H9 (cell line): Measurements from ENCODE around the gene SPATS2. TPM values are rescaled to one million over a fixed set of nuclear protein-coding genes. Genes with fewer than 3 reads are reported as not detected.

Source experiments
- DNase-seq: peaks from one replicate; pipeline ENCODE4 v3.0.0-alpha.2; 2017
- H2AFZ ChIP-seq: one replicate; pipeline ENCODE4 v1.6.1; 2013; ENCODE audit warnings: mild to moderate bottlenecking, low read length, control low read depth, moderate library complexity
- H2AK5ac ChIP-seq: 2 replicates; pipeline ENCODE4 v1.6.1; 2013; ENCODE audit warnings: low read length, control low read depth, mixed read lengths; ENCODE audit not compliant: insufficient read length
- H2BK120ac ChIP-seq: one replicate; pipeline ENCODE4 v1.6.1; 2013; ENCODE audit warnings: low read depth, mild to moderate bottlenecking, low read length, control low read depth, inconsistent platforms; ENCODE audit not compliant: poor library complexity, severe bottlenecking
- H2BK12ac ChIP-seq: 2 replicates; pipeline ENCODE4 v1.6.1; 2013; ENCODE audit warnings: low read length, control low read depth, mixed read lengths, low read depth; ENCODE audit not compliant: insufficient read length
- H2BK15ac ChIP-seq: 2 replicates; pipeline ENCODE4 v1.6.1; 2013; ENCODE audit warnings: low read depth, low read length, control low read depth
- H2BK20ac ChIP-seq: one replicate; pipeline ENCODE4 v1.6.1; 2013; ENCODE audit warnings: low read depth, mild to moderate bottlenecking, low read length, control low read depth, inconsistent platforms; ENCODE audit not compliant: poor library complexity, severe bottlenecking
- H2BK5ac ChIP-seq: 2 replicates; pipeline ENCODE4 v1.6.1; 2013; ENCODE audit warnings: low read length, control low read depth, mixed read lengths; ENCODE audit not compliant: insufficient read length
- H3K14ac ChIP-seq: 2 replicates; pipeline ENCODE4 v1.6.1; 2013; ENCODE audit warnings: low read length, control low read depth; ENCODE audit not compliant: insufficient read depth
- H3K18ac ChIP-seq: 2 replicates; pipeline ENCODE4 v1.6.1; 2013; ENCODE audit warnings: low read depth, mild to moderate bottlenecking, mixed read lengths, low read length, control low read depth; ENCODE audit not compliant: insufficient read length
- H3K23ac ChIP-seq: 2 replicates; pipeline ENCODE4 v1.6.1; 2013; ENCODE audit warnings: low read length, control low read depth, mixed read lengths, low read depth; ENCODE audit not compliant: insufficient read length
- H3K23me2 ChIP-seq: 2 replicates; pipeline ENCODE4 v1.6.1; 2013; ENCODE audit warnings: low read depth, mild to moderate bottlenecking, mixed read lengths, low read length, control low read depth; ENCODE audit not compliant: insufficient read length, poor library complexity, severe bottlenecking
- H3K27ac ChIP-seq: 2 replicates; pipeline ENCODE4 v1.5.1; 2013; ENCODE audit warnings: low read length, control low read depth, mixed read lengths, low read depth; ENCODE audit not compliant: insufficient read length
- H3K27me3 ChIP-seq: 2 replicates; pipeline ENCODE4 v1.6.1; 2013; ENCODE audit warnings: low read length, control low read depth, inconsistent platforms; ENCODE audit not compliant: insufficient read depth
- H3K4ac ChIP-seq: 2 replicates; pipeline ENCODE4 v1.6.1; 2013; ENCODE audit warnings: low read depth, mild to moderate bottlenecking, control low read depth, inconsistent platforms, low read length, moderate library complexity
- H3K4me1 ChIP-seq: 2 replicates; pipeline ENCODE4 v1.6.1; 2013; ENCODE audit warnings: low read length, control low read depth, inconsistent platforms; ENCODE audit not compliant: insufficient read depth
- H3K4me2 ChIP-seq: 2 replicates; pipeline ENCODE4 v1.6.1; 2013; ENCODE audit warnings: low read length, control low read depth, mixed read lengths; ENCODE audit not compliant: insufficient read length, insufficient read depth
- H3K56ac ChIP-seq: 2 replicates; pipeline ENCODE4 v1.6.1; 2013; ENCODE audit warnings: low read depth, mild to moderate bottlenecking, mixed read lengths, low read length, control low read depth; ENCODE audit not compliant: insufficient read length
- H3K79me1 ChIP-seq: 2 replicates; pipeline ENCODE4 v1.6.1; 2013; ENCODE audit warnings: low read depth, mild to moderate bottlenecking, moderate library complexity, low read length, control low read depth, inconsistent platforms; ENCODE audit not compliant: insufficient read depth, poor library complexity, severe bottlenecking
- H3K79me2 ChIP-seq: 2 replicates; pipeline ENCODE4 v1.6.1; 2013; ENCODE audit warnings: low read length, control low read depth, inconsistent platforms; ENCODE audit not compliant: insufficient read depth
- H3K9ac ChIP-seq: 2 replicates; pipeline ENCODE4 v1.6.1; 2013; ENCODE audit warnings: low read length, control low read depth, mixed read lengths; ENCODE audit not compliant: insufficient read length; ENCODE audit errors: extremely low read depth
- H3K9me3 ChIP-seq: one replicate; pipeline ENCODE4 v1.6.1; 2013; ENCODE audit warnings: low read depth, low read length, inconsistent platforms; ENCODE audit not compliant: control insufficient read depth
- H3T11ph ChIP-seq: one replicate; pipeline ENCODE4 v1.6.1; 2013; ENCODE audit warnings: mild to moderate bottlenecking, low read length, control low read depth, inconsistent platforms
- H4K20me1 ChIP-seq: one replicate; pipeline ENCODE4 v1.6.1; 2013; ENCODE audit not compliant: control insufficient read depth, insufficient read length, insufficient read depth
- H4K5ac ChIP-seq: 2 replicates; pipeline ENCODE4 v1.6.1; 2013; ENCODE audit warnings: low read depth, mild to moderate bottlenecking, mixed read lengths, low read length, control low read depth; ENCODE audit not compliant: insufficient read length
- H4K8ac ChIP-seq: replicated peaks from 2 replicates; pipeline ENCODE4 v1.6.1; 2013; ENCODE audit warnings: low read length, control low read depth, mixed read lengths, low read depth; ENCODE audit not compliant: insufficient read length
- H4K91ac ChIP-seq: 2 replicates; pipeline ENCODE4 v1.6.1; 2013; ENCODE audit warnings: low read depth, mild to moderate bottlenecking, moderate library complexity, mixed read lengths, low read length, control low read depth; ENCODE audit not compliant: insufficient read length
- H3K27ac Mint-ChIP-seq, 3 experiments: 2 replicates in 2 of 3; 3 replicates in 1 of 3; pipeline ENCODE4 v1.8.0; 2020 to 2021; ENCODE audit warnings: mixed read lengths in 3 of 3, mild to moderate bottlenecking in 1 of 3, moderate library complexity in 1 of 3
- H3K27me3 Mint-ChIP-seq: 2 replicates; pipeline ENCODE4 v1.8.0; 2021; ENCODE audit warnings: low read depth, mild to moderate bottlenecking, moderate library complexity, mixed read lengths
- H3K36me3 Mint-ChIP-seq, 3 experiments: 2 replicates in 2 of 3; 3 replicates in 1 of 3; pipeline ENCODE4 v1.8.0; 2020 to 2021; ENCODE audit warnings: low read depth in 3 of 3, mixed read lengths in 3 of 3; ENCODE audit not compliant: insufficient read depth in 1 of 3
- H3K4me1 Mint-ChIP-seq, 2 experiments: 2 replicates each; pipeline ENCODE4 v1.8.0; 2020; ENCODE audit warnings: mixed read lengths in 2 of 2
- H3K4me3 Mint-ChIP-seq, 2 experiments: 2 replicates in 1 of 2; 3 replicates in 1 of 2; pipeline ENCODE4 v1.8.0; 2020 to 2021; ENCODE audit warnings: mild to moderate bottlenecking in 2 of 2, mixed read lengths in 2 of 2, moderate library complexity in 1 of 2
- H3K9me3 Mint-ChIP-seq, 2 experiments: 2 replicates in 1 of 2; 3 replicates in 1 of 2; pipeline ENCODE4 v1.8.0; 2020; ENCODE audit warnings: mild to moderate bottlenecking in 2 of 2, mixed read lengths in 2 of 2, moderate library complexity in 1 of 2
- WGBS: extraction: QIAGEN DNeasy Blood & Tissue Kit; methylation state at CpG from one replicate; pipeline ENCODE4 v1.1.7; 2013; ENCODE audit warnings: missing lambda C conversion rate, low lambda C conversion rate, mixed read lengths; ENCODE audit not compliant: insufficient read length; ENCODE audit errors: extremely low coverage; 5-methylcytosine and 5-hydroxymethylcytosine counted together
- total RNA-seq: library from RNA; stranded (reverse); gene quantifications from 2 replicates; pipeline ENCODE4 v1.2.1, GENCODE V29; 2021
- TF ChIP-seq, protein P1 (sequence below): fragments of 200-600 bp; sonication (generic); conservative IDR thresholded peaks from 3 replicates; pipeline ENCODE4 v1.8.0; 2021; ENCODE audit warnings: antibody characterized with exemption, mild to moderate bottlenecking

Gene SPATS2
- total RNA-seq, 1 experiment from 2014 or later = 17.1 TPM

DNA sequence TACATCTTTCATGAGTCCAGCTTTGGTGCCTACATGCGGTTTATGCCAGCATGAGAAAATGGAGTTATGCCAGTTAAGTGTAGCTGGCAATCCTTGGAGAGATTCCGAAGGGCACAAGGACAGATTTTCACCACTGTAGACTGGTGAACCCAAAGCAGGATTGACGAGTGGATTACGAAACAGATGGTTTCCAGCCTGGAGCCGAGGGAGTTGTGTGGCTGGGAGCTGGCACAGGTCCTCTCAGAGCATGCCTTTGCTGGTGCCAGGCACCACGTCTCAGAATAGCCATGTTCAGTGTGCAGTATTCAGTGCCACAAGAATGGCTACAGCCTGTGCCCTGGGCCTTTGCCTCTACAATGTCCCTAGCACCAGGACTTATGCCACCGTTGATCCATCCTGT lies 184.8 kb downstream of the SPATS2 start:
- H2AFZ ChIP-seq = no peak overlapping the region
- no CpG with 5 or more reads among the region's 7 CpGs for WGBS
- no peak overlapping the region for H2BK15ac ChIP-seq
- no peak overlapping the region for H4K91ac ChIP-seq
- peaks cover 7% of the 10 kb centered on the region for H3K23me2 ChIP-seq
- Mint-ChIP-seq H3K4me3 (no peak overlapping the region), H3K9me3 (no peaks in the 10 kb centered on the region; a peak in 1 of 5 replicates), H3K4me1 (peaks cover 0 to 17% of the 10 kb centered on the region in 2 experiments; a peak in 2 of 4 replicates), H3K27me3 (peaks cover 51% of the 10 kb centered on the region), H3K36me3 (peaks cover 0 to 11% (median 10%) of the 10 kb centered on the region in 3 experiments; a peak in 4 of 7 replicates), H3K27ac (no peak overlapping the region)
- no peaks in the 10 kb centered on the region for H4K20me1 ChIP-seq
- no peak for DNase-seq
- no peak overlapping the region for H2BK20ac ChIP-seq
- H3K56ac ChIP-seq = no peak overlapping the region
- H3K4ac ChIP-seq = no peak overlapping the region
- H3K4me2 ChIP-seq = no peak overlapping the region
- no peak overlapping the region for H2BK5ac ChIP-seq
- peaks cover 5% of the 10 kb centered on the region; the same call in 1 of the 2 replicates for H3K27me3 ChIP-seq
- H2BK120ac ChIP-seq = no peak overlapping the region
- H3K14ac ChIP-seq = no peak overlapping the region; the same call in 1 of the 2 replicates
- no peak overlapping the region for H2BK12ac ChIP-seq
- H4K5ac ChIP-seq = no peak overlapping the region
- H4K8ac ChIP-seq = no peak overlapping the region
- no peak overlapping the region for H3K27ac ChIP-seq
- no peak overlapping the region for H3K18ac ChIP-seq
- no peaks in the 10 kb centered on the region for H3K9me3 ChIP-seq
- H3K79me2 ChIP-seq = no peaks in the 10 kb centered on the region
- H3K79me1 ChIP-seq = no peaks in the 10 kb centered on the region
- TF ChIP-seq, protein P1, sequence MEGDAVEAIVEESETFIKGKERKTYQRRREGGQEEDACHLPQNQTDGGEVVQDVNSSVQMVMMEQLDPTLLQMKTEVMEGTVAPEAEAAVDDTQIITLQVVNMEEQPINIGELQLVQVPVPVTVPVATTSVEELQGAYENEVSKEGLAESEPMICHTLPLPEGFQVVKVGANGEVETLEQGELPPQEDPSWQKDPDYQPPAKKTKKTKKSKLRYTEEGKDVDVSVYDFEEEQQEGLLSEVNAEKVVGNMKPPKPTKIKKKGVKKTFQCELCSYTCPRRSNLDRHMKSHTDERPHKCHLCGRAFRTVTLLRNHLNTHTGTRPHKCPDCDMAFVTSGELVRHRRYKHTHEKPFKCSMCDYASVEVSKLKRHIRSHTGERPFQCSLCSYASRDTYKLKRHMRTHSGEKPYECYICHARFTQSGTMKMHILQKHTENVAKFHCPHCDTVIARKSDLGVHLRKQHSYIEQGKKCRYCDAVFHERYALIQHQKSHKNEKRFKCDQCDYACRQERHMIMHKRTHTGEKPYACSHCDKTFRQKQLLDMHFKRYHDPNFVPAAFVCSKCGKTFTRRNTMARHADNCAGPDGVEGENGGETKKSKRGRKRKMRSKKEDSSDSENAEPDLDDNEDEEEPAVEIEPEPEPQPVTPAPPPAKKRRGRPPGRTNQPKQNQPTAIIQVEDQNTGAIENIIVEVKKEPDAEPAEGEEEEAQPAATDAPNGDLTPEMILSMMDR = no peak
- H3K4me1 ChIP-seq = no peaks in the 10 kb centered on the region
- no peak overlapping the region for H3T11ph ChIP-seq
- no peak overlapping the region for H3K9ac ChIP-seq
- H2AK5ac ChIP-seq = no peak overlapping the region
- H3K23ac ChIP-seq = no peak overlapping the region
